Mucosa of rectum (tissue), 2 donors: ENCODE data around the gene SEM1.
"Not testable (repeated sequence)": the region's sequence is repeated elsewhere in the genome, so short reads cannot be mapped to it uniquely, and the experiment has no call there.

Experiments
- H3K27ac ChIP-seq, 2 donors: one replicate each; pipeline ENCODE4 v1.7.0; 2013; ENCODE audit warnings: inconsistent platforms in 2 of 2, low read depth in 2 of 2, low read length in 2 of 2
- H3K27me3 ChIP-seq, 2 donors: one replicate each; pipeline ENCODE4 v1.7.0; 2013; ENCODE audit warnings: low read length in 2 of 2; ENCODE audit not compliant: control insufficient read depth in 2 of 2, insufficient read depth in 2 of 2
- H3K36me3 ChIP-seq, 2 donors: one replicate each; pipeline ENCODE4 v1.7.0; 2013; ENCODE audit warnings: low read length in 2 of 2; ENCODE audit not compliant: control insufficient read depth in 2 of 2, insufficient read depth in 2 of 2
- H3K4me1 ChIP-seq, 2 donors: one replicate each; pipeline ENCODE4 v1.7.0; 2013; ENCODE audit warnings: low read length in 2 of 2, mild to moderate bottlenecking in 1 of 2; ENCODE audit not compliant: control insufficient read depth in 2 of 2, insufficient read depth in 2 of 2
- H3K4me3 ChIP-seq, 2 donors: one replicate each; pipeline ENCODE4 v1.7.0; 2013; ENCODE audit warnings: low read length in 2 of 2
- H3K9ac ChIP-seq, 2 donors: one replicate each; pipeline ENCODE4 v1.7.0; 2013; ENCODE audit warnings: low read length in 2 of 2, low read depth in 1 of 2, mild to moderate bottlenecking in 1 of 2
- H3K9me3 ChIP-seq, 2 donors: one replicate each; pipeline ENCODE4 v1.7.0; 2013; ENCODE audit warnings: low read length in 2 of 2; ENCODE audit not compliant: control insufficient read depth in 2 of 2
- donor health status: healthy.
- donor health status: Normal muscosa, but diverticular disease.

SEM1 gene

DNA sequence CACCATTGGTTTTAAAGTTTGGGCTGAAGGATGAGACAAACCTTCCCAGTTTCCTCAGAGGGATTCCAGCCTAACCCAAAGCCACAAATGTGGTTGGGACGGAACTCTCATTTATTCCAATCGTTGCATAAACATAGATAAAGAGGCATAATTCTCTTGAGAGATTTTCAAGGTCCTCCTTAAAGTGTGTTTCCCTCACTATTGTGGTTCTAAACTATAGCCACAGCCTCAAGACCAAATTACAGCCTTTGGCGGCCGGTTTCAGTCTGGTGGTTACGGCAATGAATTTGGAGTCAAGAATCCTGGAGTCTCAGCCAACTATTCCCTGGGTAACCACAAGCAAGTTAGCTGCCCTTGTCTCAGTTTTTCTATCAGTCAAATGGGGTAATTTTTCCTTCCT, 42.6 kb downstream of the SEM1 start:
- H3K9ac ChIP-seq, result no peak overlapping the region
- H3K4me3 ChIP-seq, result no peak overlapping the region
- no peaks in the 10 kb centered on the region for H3K27me3 ChIP-seq
- no peaks in the 10 kb centered on the region for H3K9me3 ChIP-seq
- peaks cover 3 to 4% of the 10 kb centered on the region in 2 donors for H3K36me3 ChIP-seq
- H3K4me1 ChIP-seq, result no peaks in the 10 kb centered on the region
- no peak overlapping the region for H3K27ac ChIP-seq

DNA sequence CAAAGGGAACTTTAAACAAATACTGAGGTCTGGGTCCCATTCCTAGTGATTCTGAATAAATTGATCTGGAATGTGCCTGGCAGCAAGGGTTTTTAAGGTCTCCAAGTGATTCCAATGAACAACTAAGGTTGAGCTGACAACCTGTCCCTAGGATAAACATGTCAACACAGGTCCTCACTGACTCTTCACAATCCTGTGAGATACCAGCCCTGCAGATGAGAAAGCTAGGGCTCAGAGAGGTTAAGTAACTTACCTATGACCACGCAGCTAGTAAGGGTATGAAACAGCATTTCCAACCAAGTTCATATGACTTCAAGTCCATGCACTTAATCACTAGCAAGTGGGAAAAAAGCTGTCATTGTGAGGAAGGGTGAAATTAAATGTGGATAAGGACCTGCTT, 44.0 kb downstream of the SEM1 start:
- Histone ChIP-seq H3K9ac (no peak overlapping the region), H3K36me3 (peaks cover 2 to 3% of the 10 kb centered on the region in 2 donors), H3K9me3 (no peaks in the 10 kb centered on the region), H3K27ac (no peak overlapping the region), H3K4me3 (no peak overlapping the region), H3K4me1 (no peaks in the 10 kb centered on the region), H3K27me3 (no peaks in the 10 kb centered on the region)

DNA sequence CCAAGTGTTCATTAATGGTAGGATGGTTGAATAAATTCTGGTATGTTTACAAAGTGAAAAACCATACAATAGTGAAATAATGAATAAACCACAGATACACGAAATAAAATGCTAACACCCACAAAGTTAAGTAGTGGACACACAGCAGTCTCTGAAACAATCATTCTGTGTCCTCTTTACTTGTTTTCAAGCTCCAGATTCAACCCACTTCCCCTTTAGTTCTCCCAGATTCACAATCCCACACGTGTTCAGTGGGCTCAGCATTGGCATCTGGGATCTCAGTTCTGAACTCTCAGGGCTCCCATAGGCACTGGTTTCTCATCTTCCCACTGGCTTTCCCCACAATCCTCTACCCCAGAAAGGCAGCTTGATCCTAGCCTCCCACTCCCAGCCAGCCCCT, 44.9 kb downstream of the SEM1 start:
- no peak overlapping the region for H3K4me3 ChIP-seq
- no peaks in the 10 kb centered on the region for H3K4me1 ChIP-seq
- no peak overlapping the region for H3K9ac ChIP-seq
- H3K27ac ChIP-seq, result no peak overlapping the region
- peaks cover 0 to 3% of the 10 kb centered on the region in 2 donors for H3K36me3 ChIP-seq
- no peaks in the 10 kb centered on the region for H3K9me3 ChIP-seq
- H3K27me3 ChIP-seq, result no peaks in the 10 kb centered on the region

DNA sequence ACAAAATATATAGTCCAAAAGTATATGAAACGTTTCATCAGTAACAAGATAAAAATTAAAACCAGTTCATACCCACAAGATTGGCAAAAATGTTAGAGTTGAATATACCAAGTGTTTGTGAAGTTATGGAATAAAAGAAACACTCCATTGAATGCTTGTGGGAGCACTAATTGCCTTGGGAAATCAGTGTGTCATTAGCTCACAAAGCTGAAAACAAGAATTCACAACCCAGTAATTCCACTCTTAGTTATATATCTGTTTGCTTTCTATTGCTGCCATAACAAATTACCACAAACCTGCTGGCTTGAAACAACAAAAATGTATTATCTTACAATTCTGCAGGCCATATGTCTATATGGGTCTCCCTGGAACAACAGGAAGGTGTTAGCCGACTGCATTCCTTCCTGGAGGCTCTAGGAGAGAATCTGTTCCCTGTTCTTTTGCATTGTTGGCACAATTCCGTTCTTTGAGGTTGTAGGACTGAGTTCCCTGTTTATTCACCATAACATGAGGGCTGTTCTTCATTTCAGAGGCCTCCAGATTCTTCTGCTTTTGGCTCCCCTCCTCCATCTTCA, 45.7 kb downstream of the SEM1 start:
- H3K9me3 ChIP-seq, result no peaks in the 10 kb centered on the region
- no peak overlapping the region for H3K4me3 ChIP-seq
- no peak overlapping the region for H3K27ac ChIP-seq
- H3K36me3 ChIP-seq, result peaks cover 0 to 3% of the 10 kb centered on the region in 2 donors
- no peak overlapping the region for H3K9ac ChIP-seq
- H3K4me1 ChIP-seq, result no peaks in the 10 kb centered on the region
- H3K27me3 ChIP-seq, result no peaks in the 10 kb centered on the region

DNA sequence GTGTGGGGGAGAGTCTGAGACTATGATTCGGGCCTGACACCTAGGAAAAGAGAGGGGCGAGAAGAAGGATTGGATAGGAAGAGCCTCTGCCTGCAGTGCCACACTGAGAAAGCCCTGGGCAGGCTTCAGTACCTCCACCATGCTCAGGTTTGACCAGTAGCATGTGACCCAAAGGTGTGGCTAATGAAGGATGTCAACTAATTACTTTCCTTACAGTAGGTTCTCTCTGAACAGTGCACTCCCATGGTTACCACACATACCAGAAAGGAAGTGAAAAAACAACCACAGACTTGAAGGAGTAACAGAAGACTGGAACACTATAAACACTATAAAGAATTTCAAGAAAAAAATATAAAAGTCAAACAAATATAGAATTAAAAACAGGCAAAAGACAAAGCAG, 46.2 kb downstream of the SEM1 start:
- H3K4me3 ChIP-seq, result no peak overlapping the region
- H3K9ac ChIP-seq, result no peak overlapping the region
- no peaks in the 10 kb centered on the region for H3K9me3 ChIP-seq
- no peak overlapping the region for H3K27ac ChIP-seq
- no peaks in the 10 kb centered on the region for H3K27me3 ChIP-seq
- peaks cover 0 to 3% of the 10 kb centered on the region in 2 donors for H3K36me3 ChIP-seq
- no peaks in the 10 kb centered on the region for H3K4me1 ChIP-seq

DNA sequence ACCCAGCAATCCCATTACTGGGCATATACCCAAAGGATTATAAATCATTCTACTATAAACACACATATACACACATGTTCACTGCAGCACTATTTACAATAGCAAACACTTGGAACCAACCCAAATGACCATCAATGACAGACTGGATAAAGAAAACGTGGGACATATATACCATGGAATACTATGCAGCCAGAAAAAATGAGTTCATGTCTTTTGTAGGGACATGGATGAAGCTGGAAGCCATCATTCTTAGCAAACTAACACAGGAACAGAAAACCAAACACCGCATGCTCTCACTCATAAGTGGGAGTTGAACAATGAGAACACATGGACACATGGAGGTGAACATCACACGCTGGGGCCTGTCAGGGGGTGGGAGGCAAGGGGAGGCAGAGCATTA, 47.5 kb downstream of the SEM1 start:
- H3K9ac ChIP-seq, H3K4me1 ChIP-seq, H3K27ac ChIP-seq, H3K27me3 ChIP-seq, H3K9me3 ChIP-seq, H3K36me3 ChIP-seq, H3K4me3 ChIP-seq: not testable (repeated sequence)

DNA sequence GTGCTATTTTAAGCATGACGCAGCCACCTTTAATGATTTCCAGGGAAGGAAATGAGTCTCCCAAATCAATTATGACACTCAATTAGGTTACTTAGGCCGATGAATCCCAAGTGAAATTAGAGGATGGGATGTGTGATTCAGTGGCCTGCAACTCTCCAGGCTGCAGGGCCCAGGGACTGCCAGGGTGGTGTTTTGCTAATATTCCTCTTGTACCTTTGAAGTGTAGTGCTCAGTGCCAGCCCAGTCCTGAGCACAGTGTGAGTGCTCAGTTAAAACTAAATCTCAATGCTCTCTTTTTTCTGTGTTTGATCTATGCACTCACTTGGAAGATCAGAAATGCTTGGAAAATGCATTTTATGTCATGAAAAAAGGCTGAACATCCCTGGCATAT, 51.6 kb downstream of the SEM1 start:
- Histone ChIP-seq H3K9ac (no peak overlapping the region), H3K4me1 (no peaks in the 10 kb centered on the region), H3K36me3 (no peaks in the 10 kb centered on the region), H3K27ac (no peak overlapping the region), H3K9me3 (no peaks in the 10 kb centered on the region), H3K27me3 (no peaks in the 10 kb centered on the region), H3K4me3 (no peak overlapping the region)

DNA sequence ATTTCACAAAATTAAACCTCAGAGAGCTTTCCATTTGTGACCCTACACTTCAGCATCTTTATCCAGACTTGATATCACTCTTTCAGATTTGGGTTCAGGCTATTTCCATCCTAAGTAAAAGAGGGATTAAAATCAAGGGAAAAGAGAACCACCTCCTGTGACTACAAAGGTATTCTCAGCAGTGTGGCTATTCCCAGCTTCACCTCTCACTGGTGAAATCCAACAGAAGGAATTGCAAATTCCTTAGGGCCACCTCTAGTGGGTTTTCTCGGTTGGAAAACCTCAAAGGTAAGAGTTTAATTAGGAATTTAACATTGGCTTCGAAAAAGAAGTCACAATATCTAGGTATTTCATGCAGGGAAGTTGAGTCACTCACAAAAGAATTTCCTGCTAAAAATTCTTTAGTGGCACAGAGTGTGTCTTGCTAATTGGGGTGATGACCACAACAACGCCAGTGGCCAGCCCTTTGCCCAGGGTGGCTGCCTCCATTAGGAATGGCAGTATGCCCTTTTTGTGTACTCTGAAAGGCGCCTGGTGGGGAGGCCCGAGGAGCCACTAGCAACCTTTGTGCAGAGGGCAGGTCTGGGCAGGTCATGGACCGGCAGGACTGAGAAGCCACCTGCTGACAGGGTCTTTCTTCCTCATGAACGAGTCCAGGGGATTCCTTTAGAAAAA, 52.2 kb downstream of the SEM1 start:
- no peaks in the 10 kb centered on the region for H3K4me1 ChIP-seq

DNA sequence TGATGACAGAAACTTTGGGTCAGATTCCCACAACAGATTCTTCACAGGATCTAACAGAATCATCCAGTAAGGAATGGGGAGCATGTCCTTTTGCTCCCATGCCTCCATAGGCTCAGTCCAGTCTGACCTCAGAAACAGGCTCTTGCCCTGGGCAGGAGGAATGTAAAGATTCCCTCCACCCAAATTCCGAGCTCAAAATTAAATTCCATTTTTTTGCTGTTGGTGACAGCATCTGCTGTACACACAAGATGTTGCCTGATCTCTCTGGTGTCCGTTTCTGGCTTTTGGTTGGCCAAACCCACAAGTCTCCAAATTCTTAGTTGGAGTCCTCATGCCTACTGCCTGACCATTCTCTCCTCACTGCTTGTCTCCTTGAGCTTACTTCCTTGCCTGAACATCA, 53.7 kb downstream of the SEM1 start:
- H3K9ac ChIP-seq, result no peak overlapping the region
- no peaks in the 10 kb centered on the region for H3K4me1 ChIP-seq
- H3K36me3 ChIP-seq, result no peaks in the 10 kb centered on the region
- no peak overlapping the region for H3K4me3 ChIP-seq
- H3K27ac ChIP-seq, result no peak overlapping the region
- H3K27me3 ChIP-seq, result no peaks in the 10 kb centered on the region
- no peaks in the 10 kb centered on the region for H3K9me3 ChIP-seq

More for the DNA sequence above, 52.2 kb downstream of the SEM1 start:
- Histone ChIP-seq H3K9ac (no peak overlapping the region), H3K9me3 (no peaks in the 10 kb centered on the region), H3K27ac (no peak overlapping the region), H3K27me3 (no peaks in the 10 kb centered on the region), H3K4me3 (no peak overlapping the region), H3K36me3 (no peaks in the 10 kb centered on the region)

DNA sequence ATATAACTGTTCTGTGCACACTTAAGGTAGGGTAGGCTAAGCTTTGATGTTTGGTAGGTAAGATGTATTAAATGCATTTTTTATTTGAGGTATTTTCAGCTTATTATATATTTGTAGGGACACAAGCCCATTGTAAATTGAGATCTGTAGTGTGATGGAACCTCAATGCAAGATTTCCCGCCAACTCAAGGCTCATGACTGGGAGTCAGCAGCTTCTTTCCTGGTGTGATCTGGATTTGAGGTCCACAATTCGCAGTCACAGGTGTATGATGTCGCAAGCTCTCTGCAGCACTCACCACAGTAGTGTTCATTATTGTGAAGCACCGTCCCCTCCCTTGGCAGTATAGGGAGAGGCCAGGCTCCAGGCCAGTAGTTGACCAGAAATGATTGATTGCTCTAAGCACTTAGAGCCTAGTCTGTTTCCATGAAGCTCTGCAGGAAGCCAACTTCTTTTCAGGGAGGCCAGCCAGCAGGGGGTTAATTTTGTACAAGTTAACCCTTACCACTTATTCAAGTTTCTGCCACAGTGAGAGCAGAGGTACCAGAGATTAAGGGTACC, 54.9 kb downstream of the SEM1 start:
- H3K4me1 ChIP-seq, result no peaks in the 10 kb centered on the region

More for the DNA sequence above, 54.9 kb downstream of the SEM1 start:
- H3K27ac ChIP-seq, result no peak overlapping the region
- no peaks in the 10 kb centered on the region for H3K36me3 ChIP-seq
- H3K9ac ChIP-seq, result no peak overlapping the region
- H3K4me3 ChIP-seq, result no peak overlapping the region
- H3K27me3 ChIP-seq, result no peaks in the 10 kb centered on the region
- H3K9me3 ChIP-seq, result no peaks in the 10 kb centered on the region
